Fibroblast of skin of abdomen (primary cell): ENCODE measurements around the gene DARS1.
"Not testable (repeated sequence)": the region's sequence is repeated elsewhere in the genome, so short reads cannot be mapped to it uniquely, and the experiment has no call there.

Source experiments
- DNase-seq: peaks from one replicate; pipeline ENCODE4 v3.0.0-alpha.2; 2013

Gene DARS1

DNA sequence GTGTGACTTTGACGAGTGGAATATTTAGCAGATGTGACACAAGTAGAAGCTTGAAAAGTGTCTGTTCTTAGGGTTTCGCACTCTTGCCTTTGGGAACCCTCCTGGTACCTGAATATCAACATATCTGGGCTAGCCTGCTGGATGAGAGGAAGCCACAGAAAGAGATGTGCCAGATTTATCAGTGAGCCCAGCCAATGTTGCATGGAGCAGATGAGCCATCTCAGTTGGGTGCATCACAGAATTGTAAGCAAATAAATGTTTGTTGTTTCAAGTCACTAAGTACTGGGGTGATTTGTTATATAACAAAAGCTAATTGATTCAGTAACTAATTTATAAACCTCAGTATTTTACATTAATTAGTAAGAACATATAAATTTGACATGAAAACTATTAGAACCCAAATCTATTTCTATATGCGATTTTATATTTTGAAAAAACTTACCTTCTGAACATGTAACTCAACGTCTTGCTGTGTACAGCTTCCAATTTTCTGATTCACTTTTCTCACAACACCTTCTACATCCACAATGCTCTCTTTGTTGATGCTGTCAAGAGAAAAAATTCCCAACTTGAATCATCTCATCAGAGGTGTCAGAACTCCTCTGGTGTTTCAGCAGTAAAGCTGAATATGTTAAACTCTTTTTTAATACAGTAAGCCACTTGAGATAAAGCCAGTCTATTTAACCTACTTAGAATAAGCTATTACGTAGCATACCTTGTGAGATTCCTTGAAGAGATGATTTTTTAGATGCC lies 42.3 kb downstream of the DARS1 start:
- no peak for DNase-seq

DNA sequence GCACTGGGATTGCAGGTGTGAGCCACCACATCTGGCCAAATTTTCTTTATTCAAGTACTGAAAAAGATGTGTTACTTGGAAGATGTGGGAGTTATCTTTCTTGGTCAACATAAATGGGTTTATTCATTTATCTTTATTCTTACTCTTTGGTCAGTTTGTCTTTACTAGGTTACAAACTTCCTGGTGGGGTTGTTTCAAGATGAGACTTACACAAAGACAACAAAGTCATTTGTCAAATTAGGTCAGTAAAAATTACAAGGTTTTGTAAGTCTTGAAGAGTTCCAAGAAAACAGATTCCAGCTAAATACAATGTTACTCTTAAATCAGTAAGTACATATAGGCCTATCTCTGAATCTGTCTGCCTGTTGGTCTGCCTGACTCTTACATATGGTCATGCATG lies 48.9 kb downstream of the DARS1 start:
- no peak for DNase-seq

DNA sequence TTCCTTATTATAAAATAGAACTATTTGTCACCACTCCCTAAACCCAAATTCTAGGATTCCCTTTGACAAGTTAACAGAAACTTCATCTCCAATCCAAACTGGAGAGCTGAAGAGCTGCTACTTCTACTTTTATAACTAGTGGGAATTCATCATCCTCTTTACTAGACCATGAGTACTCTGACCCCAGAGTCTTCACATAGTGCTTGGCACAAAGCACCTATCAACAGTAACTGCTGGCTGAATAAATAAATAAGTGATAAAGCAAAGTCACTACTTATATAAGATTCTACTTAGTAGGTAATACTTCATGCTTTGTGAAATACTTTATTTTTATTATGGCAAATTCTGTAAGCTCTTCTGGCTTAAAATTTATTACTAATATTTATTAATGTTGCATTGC lies 49.5 kb downstream of the DARS1 start:
- no peak for DNase-seq

DNA sequence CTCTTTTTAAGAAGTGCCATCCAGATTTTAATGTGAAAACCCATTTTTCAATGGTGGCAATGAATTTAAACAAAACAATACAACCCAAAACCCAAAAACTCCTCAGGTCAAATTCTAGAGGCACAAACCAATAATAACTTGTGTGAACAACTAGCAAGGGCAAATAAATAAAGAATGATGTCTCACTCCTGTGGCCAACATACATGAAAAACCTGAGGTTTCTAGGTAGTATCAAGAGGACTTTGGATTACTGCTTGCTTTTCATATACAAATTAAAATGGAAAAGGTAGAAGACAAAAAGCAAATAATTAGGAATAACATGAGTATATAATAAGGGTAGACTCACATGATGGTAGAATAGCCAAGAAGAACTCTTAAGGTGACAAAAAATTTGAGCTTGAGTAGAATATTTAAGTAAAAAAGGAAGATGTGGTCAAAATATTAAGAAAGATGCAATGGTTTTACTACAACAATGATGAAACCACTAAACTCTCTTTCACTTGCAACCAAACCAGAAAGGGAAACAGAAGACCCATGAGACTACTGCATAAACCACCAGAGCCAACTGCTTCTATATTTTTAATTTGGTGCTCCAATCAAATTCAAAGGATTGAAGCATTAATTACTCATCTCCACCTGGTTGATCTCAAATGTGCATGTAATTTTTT lies 53.5 kb downstream of the DARS1 start:
- DNase-seq = no peak

DNA sequence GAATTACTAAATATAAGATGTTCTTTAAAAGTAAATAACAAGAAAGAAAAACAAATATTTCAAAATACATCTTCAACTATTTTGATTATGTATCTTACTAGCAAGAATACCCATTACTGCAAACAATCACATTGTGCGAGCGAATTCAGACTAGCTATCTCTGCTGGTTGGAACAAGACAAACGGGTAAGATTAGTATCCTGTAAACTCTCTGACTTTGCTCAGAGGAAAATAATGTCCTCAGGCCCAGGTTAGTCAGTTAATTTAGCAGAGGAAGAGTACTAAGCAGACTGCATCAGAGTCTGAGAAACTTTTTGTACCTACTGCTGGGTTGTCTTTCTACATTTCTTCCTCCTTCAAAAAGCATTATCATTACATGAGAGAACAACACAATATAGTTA lies 58.8 kb downstream of the DARS1 start:
- DNase-seq = no peak

DNA sequence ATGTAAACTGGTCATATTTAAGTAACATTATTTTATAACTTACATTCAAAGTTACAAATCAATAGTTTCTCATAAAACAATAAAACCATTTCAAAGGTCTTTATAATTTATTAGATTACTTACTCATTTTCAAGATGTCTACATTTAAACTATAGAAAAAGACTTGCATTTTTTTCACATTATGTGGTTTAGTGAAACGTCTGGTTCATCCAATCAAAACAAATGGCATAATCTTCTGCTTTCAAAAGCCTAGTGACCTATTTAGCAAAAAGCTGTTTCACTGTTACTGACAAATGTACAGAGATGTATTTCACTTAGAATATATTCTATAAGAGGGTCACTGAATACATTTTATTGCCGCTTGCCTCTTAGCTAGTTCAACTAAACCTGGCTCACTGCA lies 59.9 kb downstream of the DARS1 start:
- peak; percentile 30 for DNase-seq

DNA sequence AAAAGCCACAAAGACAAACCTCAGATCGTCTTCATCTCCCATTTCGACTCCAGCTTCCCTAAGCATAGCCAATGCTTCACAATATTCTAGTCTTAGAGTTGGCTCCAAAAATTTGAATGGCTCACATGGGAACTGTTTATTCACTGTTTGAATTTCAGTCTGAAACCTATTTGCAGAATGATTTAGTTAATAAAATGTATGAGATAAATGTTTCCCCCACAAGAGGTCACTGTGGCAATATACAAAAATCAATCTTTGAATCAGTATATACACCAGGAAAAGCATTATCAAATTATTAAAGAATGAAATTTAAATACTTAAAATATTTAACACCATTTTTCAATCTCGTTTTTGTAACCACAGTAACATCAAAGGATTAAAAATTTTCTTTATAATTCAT lies 69.2 kb downstream of the DARS1 start:
- DNase-seq = peak; percentile 25

DNA sequence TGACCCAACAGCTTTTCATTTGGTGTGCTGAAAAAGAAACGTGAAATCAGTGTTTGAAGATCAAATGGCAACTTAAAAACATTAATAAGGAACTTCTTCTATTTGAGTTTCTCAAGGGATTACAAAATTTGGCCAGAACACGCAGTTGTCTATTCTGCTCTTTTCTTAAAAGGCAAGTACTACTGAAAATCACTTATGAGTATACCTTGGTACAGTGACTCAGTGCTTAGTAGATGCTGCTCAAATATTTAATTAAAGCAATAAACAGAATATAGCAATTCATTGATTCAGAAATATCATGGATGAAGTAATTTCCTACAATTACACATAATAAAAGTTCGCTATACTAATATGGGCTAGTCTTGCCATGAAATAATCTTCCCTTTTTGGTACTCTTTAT lies 70.9 kb downstream of the DARS1 start:
- DNase-seq = no peak

DNA sequence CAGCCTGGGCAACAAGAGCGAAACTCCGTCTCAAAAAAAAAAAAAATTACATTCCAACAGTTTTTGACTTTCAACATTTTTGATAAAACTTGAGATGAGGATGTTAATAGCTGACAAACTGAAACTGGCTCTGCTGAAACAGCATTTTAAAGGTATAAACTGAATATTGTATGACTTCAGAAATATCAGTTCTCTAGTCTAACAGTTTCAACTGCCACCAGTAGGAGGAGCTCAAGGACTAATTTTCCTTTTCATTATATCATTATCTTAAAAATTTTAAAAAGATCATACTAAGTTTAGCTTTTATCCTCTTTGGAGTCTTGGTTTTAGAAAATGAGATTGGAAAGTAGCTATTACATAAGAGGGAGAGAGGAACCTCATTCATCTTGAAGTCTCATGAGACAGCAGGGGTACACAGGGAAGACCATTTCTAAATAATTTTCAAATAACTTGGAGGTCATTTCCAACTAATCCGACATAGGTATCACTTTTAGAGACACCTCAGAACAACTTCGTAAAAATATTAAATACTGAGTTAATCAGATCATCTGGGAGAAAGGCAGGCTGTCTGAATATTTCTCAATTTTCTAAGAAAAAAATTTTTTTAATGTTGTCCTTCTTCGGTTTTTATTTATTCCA lies 71.6 kb downstream of the DARS1 start:
- DNase-seq = peak; percentile 34

DNA sequence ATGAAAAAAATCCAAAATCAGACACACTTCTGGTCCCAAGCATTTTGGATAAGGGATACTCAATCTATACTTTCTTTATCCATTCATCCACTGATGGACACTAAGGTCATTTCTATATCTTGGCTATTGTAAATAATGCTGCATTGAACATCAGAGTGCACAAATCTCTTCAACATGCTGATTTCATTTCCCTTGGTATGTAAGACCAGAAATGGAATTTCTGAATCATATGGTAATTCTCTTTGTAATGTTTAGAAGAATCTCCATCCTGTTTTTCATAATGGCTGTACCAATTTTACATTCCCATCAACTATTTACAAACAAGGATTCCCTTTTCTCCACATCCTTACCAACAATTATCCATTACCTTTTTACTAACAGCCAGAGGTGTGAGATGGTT lies 75.5 kb downstream of the DARS1 start:
- DNase-seq = peak; percentile 45

DNA sequence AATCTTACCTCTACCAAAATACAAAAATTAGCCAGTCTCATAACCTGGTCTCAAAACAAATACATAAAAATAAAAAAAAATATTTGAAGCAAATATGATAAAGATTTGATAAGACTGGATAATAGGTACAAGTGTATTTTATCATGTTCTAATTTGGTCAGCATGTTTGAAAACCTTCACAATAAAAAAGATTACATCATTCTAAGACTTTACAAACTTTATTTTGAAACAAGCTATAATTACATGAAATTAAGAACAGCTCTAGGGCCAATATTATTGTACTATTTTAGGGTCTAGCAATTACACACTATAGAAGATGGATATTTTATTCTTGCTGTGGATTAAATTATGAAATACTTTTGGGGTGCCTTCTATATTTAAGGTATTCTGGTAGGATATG lies 79.7 kb downstream of the DARS1 start:
- no peak for DNase-seq

DNA sequence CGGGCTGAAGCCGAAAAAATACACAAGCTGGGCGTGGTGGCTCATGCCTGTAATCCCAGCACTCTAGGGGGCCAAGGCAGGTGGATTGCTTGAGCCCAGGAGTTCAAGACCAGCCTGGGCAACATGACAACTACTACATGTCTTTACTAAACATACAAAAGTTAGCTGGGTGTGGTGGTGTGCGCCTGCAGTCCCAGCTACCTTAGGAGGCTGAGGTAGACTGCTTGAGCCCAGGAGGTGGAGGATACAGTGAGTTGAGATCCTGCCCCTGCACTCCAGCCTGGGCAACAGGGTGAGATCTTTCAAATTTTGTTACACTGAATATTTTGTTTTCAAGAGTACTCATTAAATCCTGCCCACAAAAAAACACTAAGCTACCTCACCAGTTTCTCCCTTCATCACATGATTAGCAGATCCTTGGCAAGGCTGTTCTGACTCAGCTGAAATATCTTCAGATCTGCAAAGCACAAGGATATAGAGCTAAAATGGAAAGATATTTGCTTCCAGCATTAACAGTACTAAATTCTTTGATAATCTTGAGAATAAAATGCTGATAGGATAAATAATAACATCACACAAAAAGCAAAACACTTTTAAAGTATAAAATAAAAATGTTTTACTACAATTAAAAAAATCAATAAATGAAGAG lies 81.0 kb downstream of the DARS1 start:
- DNase-seq = peak; percentile 27

DNA sequence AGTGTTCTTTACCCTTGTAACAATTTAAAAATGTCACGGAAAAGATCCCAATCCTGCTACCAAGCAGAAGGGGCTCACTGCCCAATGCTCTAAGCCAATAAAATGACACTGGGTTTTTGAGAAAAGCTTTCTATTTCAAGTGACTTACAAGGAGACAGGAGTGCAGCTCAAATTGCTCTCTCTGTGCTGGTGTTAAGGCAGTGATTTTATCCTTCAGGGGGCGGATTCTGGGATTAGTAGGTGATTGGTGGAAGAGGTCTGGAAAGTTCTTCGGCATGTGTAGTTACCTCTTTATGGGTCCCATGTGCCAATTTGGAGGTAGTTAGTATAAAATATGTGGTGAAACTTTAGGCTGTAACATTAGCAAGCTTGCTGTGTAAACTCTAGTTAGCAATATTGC lies 81.8 kb downstream of the DARS1 start:
- DNase-seq = no peak

DNA sequence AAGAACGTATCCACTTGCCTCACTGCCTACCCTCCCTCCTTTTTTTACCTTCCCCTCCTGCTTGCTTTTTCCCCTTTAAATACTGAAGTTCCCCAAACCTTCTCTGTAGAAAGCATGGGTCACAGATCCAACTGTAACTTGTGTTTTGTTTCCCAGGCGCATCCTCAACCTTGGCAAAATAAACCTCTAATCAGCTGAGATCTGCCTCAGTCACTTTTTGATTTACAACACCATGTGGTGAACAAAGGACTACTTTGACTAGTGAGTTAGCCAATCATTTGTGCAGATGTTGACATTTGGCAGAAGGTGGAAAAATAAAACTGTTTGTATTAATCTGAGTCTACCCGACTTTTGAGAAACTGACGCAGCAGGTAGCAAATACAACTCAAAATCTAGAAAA lies 85.9 kb downstream of the DARS1 start:
- no peak for DNase-seq

DNA sequence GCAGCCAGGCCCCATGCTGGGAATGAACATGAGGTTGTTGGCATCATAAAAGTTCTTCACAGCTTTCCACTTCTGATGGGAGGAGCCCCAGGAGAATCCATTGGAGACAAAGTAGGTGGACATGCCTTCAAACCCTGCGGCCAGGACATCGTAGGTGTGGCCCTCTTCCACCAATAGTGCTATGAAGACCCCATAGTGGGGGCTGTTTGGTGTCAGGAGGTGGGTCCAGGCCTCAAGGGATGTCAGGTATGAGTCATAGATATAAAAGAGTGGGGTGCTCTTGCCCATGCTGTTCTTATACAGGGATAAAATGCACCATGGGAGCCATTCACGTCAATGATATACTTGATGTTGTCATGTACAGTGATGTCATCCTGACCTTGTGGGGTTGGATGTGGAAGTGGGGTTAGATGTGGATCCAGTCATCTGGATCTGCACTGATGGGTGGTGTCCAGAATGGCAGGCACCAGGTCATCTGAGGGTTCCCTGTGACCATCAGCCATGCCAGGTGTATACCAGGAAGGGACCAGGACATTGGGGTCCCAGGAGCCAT lies 87.1 kb downstream of the DARS1 start:
- no peak for DNase-seq

DNA sequence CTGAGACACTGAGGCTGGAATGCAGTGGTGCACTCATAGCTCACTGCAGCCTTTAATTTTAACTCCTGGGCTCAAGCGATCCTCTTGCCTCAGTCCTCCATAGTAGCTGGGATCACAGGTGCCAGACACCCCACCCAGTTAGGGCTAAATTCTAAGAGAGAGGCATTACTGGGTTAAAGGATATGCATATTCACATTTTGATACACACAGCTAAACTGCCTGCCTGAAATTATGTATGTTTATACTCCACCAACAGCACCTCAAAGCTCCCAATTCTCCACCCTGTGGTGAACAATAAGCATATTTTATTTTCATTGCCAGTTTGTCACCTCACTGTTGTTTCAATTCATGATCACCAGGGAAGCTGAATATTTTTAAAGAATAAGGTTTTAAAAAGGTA lies 90.5 kb downstream of the DARS1 start:
- DNase-seq = no peak

DNA sequence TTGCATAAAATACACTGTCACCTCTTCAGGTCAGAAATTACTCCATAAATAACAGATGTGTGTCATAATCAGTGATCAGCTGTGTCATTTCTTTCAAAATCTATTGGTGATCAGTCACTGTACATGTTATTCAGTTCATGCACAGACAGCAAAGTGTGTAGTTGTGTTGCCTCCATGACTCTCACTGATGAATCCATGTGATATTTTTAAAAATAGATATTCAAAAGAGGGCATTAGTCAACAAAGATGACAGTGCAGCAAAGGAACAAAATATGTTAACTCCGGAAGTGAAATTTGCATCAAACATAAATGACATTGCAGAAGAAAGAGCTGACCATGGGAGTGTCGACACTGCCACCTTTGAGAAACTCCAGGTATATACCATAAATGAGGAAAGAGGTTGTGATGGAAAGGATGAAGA lies 92.0 kb downstream of the DARS1 start:
- no peak for DNase-seq

DNA sequence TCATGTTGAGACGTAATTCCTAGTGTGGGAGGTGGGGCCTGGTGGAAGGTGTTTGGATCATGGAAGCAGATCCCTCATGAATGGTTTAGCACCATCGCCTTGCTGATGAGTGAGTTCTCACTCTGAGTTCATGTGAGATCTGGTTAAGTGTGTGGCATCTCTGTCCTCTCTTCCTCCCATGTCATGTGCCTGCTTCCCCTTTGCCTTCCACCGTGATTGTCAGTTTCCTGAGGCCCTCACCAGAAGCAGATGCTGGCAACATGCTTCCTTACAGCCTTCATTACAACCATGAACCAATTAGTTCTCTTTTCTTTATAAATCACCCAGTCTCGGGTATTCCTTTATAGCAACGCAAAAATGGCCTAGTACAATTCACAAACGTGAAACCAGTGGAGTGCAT lies 94.6 kb downstream of the DARS1 start:
- DNase-seq = no peak

DNA sequence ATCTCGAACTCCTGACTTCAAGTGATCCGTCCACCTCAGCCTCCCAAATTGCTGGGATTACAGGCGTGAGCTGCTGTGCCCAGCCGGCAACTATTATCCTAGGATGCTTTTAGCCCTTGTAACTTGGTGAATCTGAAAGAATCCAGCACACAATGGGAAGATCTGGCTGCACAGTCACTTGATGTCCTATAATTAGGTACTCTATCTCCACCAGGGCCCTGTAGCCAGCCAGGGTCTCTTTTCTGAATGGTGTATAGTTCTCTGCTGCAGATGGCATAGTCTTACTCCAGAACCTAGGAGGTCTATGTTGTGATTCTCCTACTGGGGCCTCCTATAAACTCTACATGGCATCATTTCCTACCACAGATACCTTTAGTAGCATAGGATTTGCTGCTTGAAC lies 95.3 kb downstream of the DARS1 start:
- no peak for DNase-seq

DNA sequence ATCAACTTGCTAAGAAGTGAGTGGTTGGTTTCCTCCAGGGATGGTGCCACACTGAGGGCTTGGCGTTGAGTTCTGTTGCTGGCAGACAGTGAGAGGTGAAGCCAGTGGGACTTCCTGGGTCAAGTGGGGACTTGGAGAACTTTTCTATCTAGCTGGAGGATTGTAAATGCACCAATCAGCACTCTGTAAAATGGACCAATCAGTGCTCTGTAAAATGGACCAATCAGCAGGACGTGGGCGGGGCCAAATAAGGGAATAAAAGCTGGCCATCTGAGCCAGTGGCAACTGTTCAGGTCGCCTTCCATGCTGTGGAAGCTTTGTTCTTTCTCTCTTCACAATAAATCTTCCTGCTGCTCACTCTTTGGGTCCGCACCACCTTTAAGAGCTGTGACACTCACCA lies 96.8 kb downstream of the DARS1 start:
- DNase-seq = not testable (repeated sequence)

DNA sequence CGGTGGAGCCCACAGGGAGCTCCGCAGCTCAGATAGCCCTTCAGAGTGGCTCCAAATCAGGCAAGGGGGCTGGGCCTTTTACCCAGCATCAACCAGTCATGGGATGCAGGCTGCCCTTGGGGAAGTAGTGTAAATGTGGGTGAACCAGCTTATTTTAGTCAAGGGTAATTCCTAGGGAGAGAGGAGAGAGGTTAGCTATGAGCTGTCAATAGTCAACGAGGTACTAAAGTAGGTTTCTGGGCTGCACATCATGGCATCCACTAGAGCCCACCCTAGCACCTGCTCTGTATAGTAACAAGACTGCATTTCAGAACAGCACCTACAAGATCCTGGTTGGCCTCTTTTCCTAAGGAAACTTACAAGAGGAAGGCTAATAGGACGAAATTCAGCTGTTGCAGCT lies 99.7 kb downstream of the DARS1 start:
- DNase-seq = no peak

DNA sequence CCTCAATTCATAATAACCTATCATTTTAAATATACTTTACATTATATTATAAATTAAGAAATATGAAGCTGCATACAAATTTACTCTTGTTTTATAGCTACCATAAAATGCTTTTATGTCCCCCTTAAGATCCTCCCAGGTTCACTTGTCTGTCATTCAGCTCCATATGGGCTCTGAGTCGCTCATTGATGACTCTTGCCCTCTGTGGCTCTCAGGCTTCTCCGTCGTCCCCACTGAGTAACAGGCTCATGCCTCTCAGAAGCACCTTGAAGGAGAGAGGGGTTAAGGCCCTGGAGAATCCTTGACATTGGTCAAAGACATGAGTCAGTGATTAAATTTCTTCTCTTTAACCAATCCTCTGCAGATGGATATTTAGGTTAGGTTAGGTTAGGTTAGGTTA lies 103.0 kb downstream of the DARS1 start:
- no peak for DNase-seq

DNA sequence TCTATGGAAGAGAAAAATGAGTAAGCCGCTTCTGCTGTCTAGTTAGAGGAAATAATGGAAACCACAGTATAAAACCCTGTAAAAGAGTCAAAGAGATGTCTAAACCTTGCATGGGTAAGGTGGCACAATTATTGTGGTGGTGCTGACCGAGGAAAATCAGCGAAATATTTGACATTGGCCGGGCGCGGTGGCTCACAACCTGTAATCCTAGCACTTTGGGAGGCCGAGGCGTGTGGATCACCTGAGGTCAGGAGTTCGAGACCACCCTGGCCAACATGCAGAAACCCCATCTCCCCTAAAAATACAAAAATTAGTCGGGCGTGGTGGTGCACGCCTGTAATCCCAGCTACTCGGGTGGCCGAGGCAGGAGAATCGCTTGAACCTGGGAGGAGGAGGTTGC lies 108.7 kb downstream of the DARS1 start:
- not testable (repeated sequence) for DNase-seq
